GM18498 (cell line): ENCODE results near the gene TRERF1.

ENCODE experiments used
- ATAC-seq: cut with Tn5 transposase; IDR thresholded peaks from one replicate; pipeline ENCODE4 v1.9.1; 2021; ENCODE audit warnings: mild to moderate bottlenecking, moderate library complexity; ENCODE audit not compliant: unreplicated experiment

TRERF1 gene

GRCh38 chr6:42287756-42288155 lies 164.0 kb downstream of the TRERF1 start:
- no peak for ATAC-seq

GRCh38 chr6:42281570-42281969 lies 170.2 kb downstream of the TRERF1 start:
- no peak for ATAC-seq

GRCh38 chr6:42280966-42281533 lies 170.7 kb downstream of the TRERF1 start:
- ATAC-seq = no peak

- ATAC-seq = no peak
Observed at GRCh38 chr6:42279966-42280629, 171.6 kb downstream of the TRERF1 start.

GRCh38 chr6:42279144-42279781 lies 172.5 kb downstream of the TRERF1 start:
- ATAC-seq = no peak

- no peak for ATAC-seq
Observed at GRCh38 chr6:42278131-42278853, 173.4 kb downstream of the TRERF1 start.

- no peak for ATAC-seq
Observed at GRCh38 chr6:42276034-42276890, 175.5 kb downstream of the TRERF1 start.

GRCh38 chr6:42275376-42276033 lies 176.2 kb downstream of the TRERF1 start:
- ATAC-seq = no peak

- ATAC-seq = no peak
Observed at GRCh38 chr6:42274898-42275297, 176.8 kb downstream of the TRERF1 start.

GRCh38 chr6:42271834-42272805 lies 179.6 kb downstream of the TRERF1 start:
- no peak for ATAC-seq

- ATAC-seq = peak; percentile 58
Observed at GRCh38 chr6:42269974-42270510, 181.7 kb downstream of the TRERF1 start.

GRCh38 chr6:42269553-42269952 lies 182.2 kb downstream of the TRERF1 start:
- ATAC-seq = peak; percentile 96

- ATAC-seq = no peak
Observed at GRCh38 chr6:42268835-42269204, 182.9 kb downstream of the TRERF1 start.

- no peak for ATAC-seq
Observed at GRCh38 chr6:42268016-42268834, 183.5 kb downstream of the TRERF1 start.

- ATAC-seq = no peak
Observed at GRCh38 chr6:42266538-42266937, 185.2 kb downstream of the TRERF1 start.

GRCh38 chr6:42264852-42265390 lies 186.8 kb downstream of the TRERF1 start:
- no peak for ATAC-seq

- no peak for ATAC-seq
Observed at GRCh38 chr6:42264162-42264851, 187.4 kb downstream of the TRERF1 start.
